ENCODE measurements around the gene ZC3H12A.

ZC3H12A gene

DNA sequence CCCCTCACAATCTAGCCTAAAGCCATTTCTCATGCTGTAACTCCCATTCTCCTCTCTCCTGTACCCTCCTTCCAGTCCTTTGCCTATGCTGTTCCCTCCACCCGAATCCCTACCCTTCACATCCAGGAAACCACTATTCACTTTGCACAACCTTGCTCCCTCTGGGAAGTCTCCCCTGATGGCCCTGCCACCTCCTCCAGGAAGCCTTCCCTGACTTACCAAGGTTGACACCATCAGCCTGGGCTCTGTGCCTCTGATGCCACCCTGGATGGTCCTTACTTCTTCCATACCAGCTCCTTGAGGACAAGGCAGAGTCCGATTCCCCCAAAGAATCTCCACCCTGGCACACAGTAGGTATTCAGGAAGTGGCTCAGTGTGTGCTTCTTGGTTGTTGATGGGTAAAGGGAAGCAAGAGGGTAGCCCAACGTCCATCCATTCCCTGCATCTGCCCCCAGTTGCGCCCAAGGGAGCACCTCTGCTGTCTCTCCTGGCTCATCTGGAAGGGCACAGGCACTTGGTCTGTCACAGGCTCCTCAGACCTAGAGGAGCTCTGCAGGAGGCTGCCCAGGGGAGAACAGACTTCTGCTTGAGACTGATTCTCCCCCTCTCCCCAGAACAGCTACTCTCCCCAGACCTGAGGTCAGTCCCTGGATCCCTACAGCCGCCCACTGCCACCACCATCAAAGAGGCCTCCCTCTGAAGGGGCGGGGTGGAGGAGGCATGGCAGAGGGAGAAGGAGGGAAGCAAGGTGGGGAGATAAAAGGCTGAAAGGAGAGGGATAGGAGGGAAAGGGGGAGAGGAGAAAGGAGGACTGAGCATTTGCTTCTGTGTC, 36.1 kb upstream of the ZC3H12A start:
- TF ChIP-seq NFIC (IDR thresholded peaks at IDR 0.05) (no peak), RAD21 (IDR thresholded peaks at IDR 0.05; ENCODE audit: low read depth) (no peak), YY1 (IDR thresholded peaks at IDR 0.05; ENCODE audit: low read depth) (no peak), EP300 (IDR thresholded peaks at IDR 0.05; ENCODE audit: borderline replicate concordance) (no peak), TCF12 (IDR thresholded peaks at IDR 0.05; ENCODE audit: low read depth) (no peak), FOXM1 (IDR thresholded peaks at IDR 0.05; ENCODE audit: borderline replicate concordance, low read depth) (no peak), USF1 (IDR thresholded peaks at IDR 0.05) (no peak), ZBTB7A (IDR thresholded peaks at IDR 0.05; ENCODE audit: low read depth) (no peak), CREB1 (IDR thresholded peaks at IDR 0.05; ENCODE audit: low read depth) (no peak), TEAD4 (IDR thresholded peaks at IDR 0.05) (no peak), TAF1 (IDR thresholded peaks at IDR 0.05; ENCODE audit: low read depth) (no peak), EGR1 (IDR thresholded peaks at IDR 0.05) (no peak), CEBPB (IDR thresholded peaks at IDR 0.05) (no peak)
- TF ChIP-seq, protein P1, sequence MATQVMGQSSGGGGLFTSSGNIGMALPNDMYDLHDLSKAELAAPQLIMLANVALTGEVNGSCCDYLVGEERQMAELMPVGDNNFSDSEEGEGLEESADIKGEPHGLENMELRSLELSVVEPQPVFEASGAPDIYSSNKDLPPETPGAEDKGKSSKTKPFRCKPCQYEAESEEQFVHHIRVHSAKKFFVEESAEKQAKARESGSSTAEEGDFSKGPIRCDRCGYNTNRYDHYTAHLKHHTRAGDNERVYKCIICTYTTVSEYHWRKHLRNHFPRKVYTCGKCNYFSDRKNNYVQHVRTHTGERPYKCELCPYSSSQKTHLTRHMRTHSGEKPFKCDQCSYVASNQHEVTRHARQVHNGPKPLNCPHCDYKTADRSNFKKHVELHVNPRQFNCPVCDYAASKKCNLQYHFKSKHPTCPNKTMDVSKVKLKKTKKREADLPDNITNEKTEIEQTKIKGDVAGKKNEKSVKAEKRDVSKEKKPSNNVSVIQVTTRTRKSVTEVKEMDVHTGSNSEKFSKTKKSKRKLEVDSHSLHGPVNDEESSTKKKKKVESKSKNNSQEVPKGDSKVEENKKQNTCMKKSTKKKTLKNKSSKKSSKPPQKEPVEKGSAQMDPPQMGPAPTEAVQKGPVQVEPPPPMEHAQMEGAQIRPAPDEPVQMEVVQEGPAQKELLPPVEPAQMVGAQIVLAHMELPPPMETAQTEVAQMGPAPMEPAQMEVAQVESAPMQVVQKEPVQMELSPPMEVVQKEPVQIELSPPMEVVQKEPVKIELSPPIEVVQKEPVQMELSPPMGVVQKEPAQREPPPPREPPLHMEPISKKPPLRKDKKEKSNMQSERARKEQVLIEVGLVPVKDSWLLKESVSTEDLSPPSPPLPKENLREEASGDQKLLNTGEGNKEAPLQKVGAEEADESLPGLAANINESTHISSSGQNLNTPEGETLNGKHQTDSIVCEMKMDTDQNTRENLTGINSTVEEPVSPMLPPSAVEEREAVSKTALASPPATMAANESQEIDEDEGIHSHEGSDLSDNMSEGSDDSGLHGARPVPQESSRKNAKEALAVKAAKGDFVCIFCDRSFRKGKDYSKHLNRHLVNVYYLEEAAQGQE (IDR thresholded peaks at IDR 0.05; ENCODE audit: low read depth) = no peak
- TF ChIP-seq, protein P2, sequence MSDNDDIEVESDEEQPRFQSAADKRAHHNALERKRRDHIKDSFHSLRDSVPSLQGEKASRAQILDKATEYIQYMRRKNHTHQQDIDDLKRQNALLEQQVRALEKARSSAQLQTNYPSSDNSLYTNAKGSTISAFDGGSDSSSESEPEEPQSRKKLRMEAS (IDR thresholded peaks at IDR 0.05) = no peak

DNA sequence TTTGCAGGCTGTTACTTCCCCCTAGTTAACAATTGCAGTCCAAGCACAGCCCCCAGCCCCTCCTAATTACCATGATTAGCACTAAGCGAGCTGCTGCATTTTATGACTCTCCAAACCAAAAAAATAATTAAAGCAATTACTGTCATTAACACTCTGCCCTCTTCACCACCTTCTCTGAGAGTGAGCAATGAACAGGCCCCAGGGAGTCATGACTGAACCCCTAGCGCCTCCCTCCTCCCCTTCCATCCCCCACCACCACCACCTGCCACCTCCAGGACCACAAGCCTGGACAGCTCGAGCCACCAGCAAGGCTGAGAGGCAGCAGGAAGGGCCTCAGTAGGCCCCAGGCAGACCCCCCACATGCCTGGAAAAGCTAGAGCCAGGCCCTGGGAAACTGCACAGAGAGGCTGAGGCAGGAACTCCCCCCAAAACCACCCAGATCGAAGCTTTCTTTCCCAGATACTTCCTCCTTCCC, 35.5 kb upstream of the ZC3H12A start:
- TF ChIP-seq ZBTB7A (IDR thresholded peaks at IDR 0.05; ENCODE audit: low read depth) = no peak
- no peak for TF ChIP-seq USF1 (IDR thresholded peaks at IDR 0.05)
- no peak for TF ChIP-seq EP300 (IDR thresholded peaks at IDR 0.05; ENCODE audit: borderline replicate concordance)
- TF ChIP-seq FOXM1 (IDR thresholded peaks at IDR 0.05; ENCODE audit: borderline replicate concordance, low read depth) = no peak
- no peak for TF ChIP-seq NFIC (IDR thresholded peaks at IDR 0.05)
- no peak for TF ChIP-seq TCF12 (IDR thresholded peaks at IDR 0.05; ENCODE audit: low read depth)
- no peak for TF ChIP-seq EGR1 (IDR thresholded peaks at IDR 0.05)
- no peak for TF ChIP-seq TEAD4 (IDR thresholded peaks at IDR 0.05)
- TF ChIP-seq YY1 (IDR thresholded peaks at IDR 0.05; ENCODE audit: low read depth) = no peak
- TF ChIP-seq CREB1 (IDR thresholded peaks at IDR 0.05; ENCODE audit: low read depth) = no peak
- no peak for TF ChIP-seq RAD21 (IDR thresholded peaks at IDR 0.05; ENCODE audit: low read depth)
- TF ChIP-seq, protein P1 (IDR thresholded peaks at IDR 0.05; ENCODE audit: low read depth) = no peak
- TF ChIP-seq, protein P2 (IDR thresholded peaks at IDR 0.05) = no peak
- TF ChIP-seq TAF1 (IDR thresholded peaks at IDR 0.05; ENCODE audit: low read depth) = no peak
- TF ChIP-seq CEBPB (IDR thresholded peaks at IDR 0.05) = no peak

- no peak for TF ChIP-seq TAF1 (IDR thresholded peaks at IDR 0.05; ENCODE audit: low read depth)
- no peak for TF ChIP-seq FOXM1 (IDR thresholded peaks at IDR 0.05; ENCODE audit: borderline replicate concordance, low read depth)
- TF ChIP-seq TCF12 (IDR thresholded peaks at IDR 0.05; ENCODE audit: low read depth) = no peak
- TF ChIP-seq, protein P2 (IDR thresholded peaks at IDR 0.05) = no peak
- no peak for TF ChIP-seq YY1 (IDR thresholded peaks at IDR 0.05; ENCODE audit: low read depth)
- no peak for TF ChIP-seq ZBTB7A (IDR thresholded peaks at IDR 0.05; ENCODE audit: low read depth)
- TF ChIP-seq RAD21 (IDR thresholded peaks at IDR 0.05; ENCODE audit: low read depth) = no peak
- TF ChIP-seq, protein P1 (IDR thresholded peaks at IDR 0.05; ENCODE audit: low read depth) = no peak
- no peak for TF ChIP-seq NFIC (IDR thresholded peaks at IDR 0.05)
- no peak for TF ChIP-seq EGR1 (IDR thresholded peaks at IDR 0.05)
- no peak for TF ChIP-seq CEBPB (IDR thresholded peaks at IDR 0.05)
- no peak for TF ChIP-seq CREB1 (IDR thresholded peaks at IDR 0.05; ENCODE audit: low read depth)
- no peak for TF ChIP-seq EP300 (IDR thresholded peaks at IDR 0.05; ENCODE audit: borderline replicate concordance)
- no peak for TF ChIP-seq USF1 (IDR thresholded peaks at IDR 0.05)
- TF ChIP-seq TEAD4 (IDR thresholded peaks at IDR 0.05) = no peak
These were observed 34.9 kb upstream of the ZC3H12A start for GRCh38 chr1:37439349-37439995.

Data from Ishikawa (cell line).